AG09309 (cell line): ENCODE results near the gene NRSN1.

Experiments used
- DNase-seq: peaks from one replicate; pipeline ENCODE4 v3.0.0-alpha.2; 2010; ENCODE audit warnings: low read depth
- H3K4me3 ChIP-seq: 2 replicates; pipeline ENCODE4 v1.5.1; 2011; ENCODE audit warnings: mild to moderate bottlenecking, low read depth, low read length, moderate library complexity; ENCODE audit not compliant: control insufficient read depth
- CTCF ChIP-seq: IDR thresholded peaks from 2 replicates; pipeline ENCODE4 v1.5.1; 2011; ENCODE audit warnings: mild to moderate bottlenecking, low read depth, low read length, inconsistent platforms; ENCODE audit not compliant: insufficient read depth, control insufficient read depth; ENCODE audit errors: missing control alignments

The NRSN1 gene

GRCh38 chr6:24191346-24191745 is 65.3 kb downstream of the NRSN1 start:
- no peak for DNase-seq
- no peak overlapping the region for H3K4me3 ChIP-seq
- no peak for TF ChIP-seq CTCF

GRCh38 chr6:24193364-24193763 is 67.3 kb downstream of the NRSN1 start:
- H3K4me3 ChIP-seq, result no peak overlapping the region
- no peak for TF ChIP-seq CTCF
- no peak for DNase-seq

GRCh38 chr6:24194978-24195700 is 69.1 kb downstream of the NRSN1 start:
- DNase-seq, result no peak
- TF ChIP-seq CTCF, result no peak
- H3K4me3 ChIP-seq, result no peak overlapping the region

GRCh38 chr6:24195836-24196597 is 70.0 kb downstream of the NRSN1 start:
- no peak for TF ChIP-seq CTCF
- no peak overlapping the region for H3K4me3 ChIP-seq
- DNase-seq, result no peak
